Testis (tissue), 2 donors: ENCODE measurements around the gene GPR137.

ENCODE experiments used
- POLR2A ChIP-seq: fragments of 450-650 bp; IDR thresholded peaks from one replicate; pipeline ENCODE4 v1.6.1; 2017; ENCODE audit warnings: antibody characterized with exemption, mild to moderate bottlenecking, moderate library complexity
- TF ChIP-seq, protein P1 (sequence below), 3 experiments: fragments of 450-650 bp in 2 of 3; fragments of 200-600 bp in 1 of 3; sonication (generic) in 1 of 3; IDR thresholded peaks; one replicate each; pipeline ENCODE4 v1.5.1; 2016 to 2019; ENCODE audit warnings: antibody characterized with exemption in 3 of 3, mild to moderate bottlenecking in 2 of 3, moderate library complexity in 1 of 3

DNA sequence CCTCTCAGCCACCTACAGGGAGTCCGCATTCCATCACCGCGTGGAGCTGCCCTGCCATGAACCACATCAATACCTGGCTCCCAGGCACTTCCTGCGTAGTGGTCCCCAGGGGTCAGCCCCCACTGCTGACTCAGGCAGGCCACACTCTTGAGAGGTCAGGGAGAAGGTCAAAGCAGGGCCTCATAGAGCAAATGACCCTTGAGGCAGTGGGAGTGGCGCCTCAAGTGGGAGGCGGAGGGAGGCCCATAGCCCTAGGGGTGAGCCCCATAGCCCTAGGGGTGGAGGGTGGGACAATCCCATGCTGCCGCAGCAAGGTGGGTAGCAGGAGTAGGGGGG is 37.2 kb downstream of the GPR137 start:
- TF ChIP-seq, protein P1, sequence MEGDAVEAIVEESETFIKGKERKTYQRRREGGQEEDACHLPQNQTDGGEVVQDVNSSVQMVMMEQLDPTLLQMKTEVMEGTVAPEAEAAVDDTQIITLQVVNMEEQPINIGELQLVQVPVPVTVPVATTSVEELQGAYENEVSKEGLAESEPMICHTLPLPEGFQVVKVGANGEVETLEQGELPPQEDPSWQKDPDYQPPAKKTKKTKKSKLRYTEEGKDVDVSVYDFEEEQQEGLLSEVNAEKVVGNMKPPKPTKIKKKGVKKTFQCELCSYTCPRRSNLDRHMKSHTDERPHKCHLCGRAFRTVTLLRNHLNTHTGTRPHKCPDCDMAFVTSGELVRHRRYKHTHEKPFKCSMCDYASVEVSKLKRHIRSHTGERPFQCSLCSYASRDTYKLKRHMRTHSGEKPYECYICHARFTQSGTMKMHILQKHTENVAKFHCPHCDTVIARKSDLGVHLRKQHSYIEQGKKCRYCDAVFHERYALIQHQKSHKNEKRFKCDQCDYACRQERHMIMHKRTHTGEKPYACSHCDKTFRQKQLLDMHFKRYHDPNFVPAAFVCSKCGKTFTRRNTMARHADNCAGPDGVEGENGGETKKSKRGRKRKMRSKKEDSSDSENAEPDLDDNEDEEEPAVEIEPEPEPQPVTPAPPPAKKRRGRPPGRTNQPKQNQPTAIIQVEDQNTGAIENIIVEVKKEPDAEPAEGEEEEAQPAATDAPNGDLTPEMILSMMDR (IDR thresholded peaks at IDR 0.05), result no peak
- no peak for TF ChIP-seq POLR2A
